ENCODE results near the gene PATJ.
"Not testable (repeated sequence)": the region's sequence is repeated elsewhere in the genome, so short reads cannot be mapped to it uniquely, and the experiment has no call there.

- not testable (repeated sequence) for TF ChIP-seq CTCF (IDR thresholded peaks at IDR 0.05; ENCODE audit: extremely low read depth in 1 of 2, insufficient read depth in 1 of 2, low read depth in 1 of 2, low read length in 2 of 2); POLR2A (IDR thresholded peaks at IDR 0.05; ENCODE audit: low read depth, low read length); EZH2 (IDR thresholded peaks at IDR 0.05; ENCODE audit: borderline replicate concordance, low read depth, low read length, severe bottlenecking); FOS (IDR thresholded peaks at IDR 0.05; ENCODE audit: borderline replicate concordance, insufficient read depth, low read length); MYC (IDR thresholded peaks at IDR 0.05; ENCODE audit: low read depth, low read length); POLR2AphosphoS5 (IDR thresholded peaks at IDR 0.05; ENCODE audit: insufficient read depth, low read depth, low read length); JUN (IDR thresholded peaks at IDR 0.05; ENCODE audit: borderline replicate concordance, insufficient read depth, insufficient read length, low read depth)
- TF ChIP-seq, protein P1, sequence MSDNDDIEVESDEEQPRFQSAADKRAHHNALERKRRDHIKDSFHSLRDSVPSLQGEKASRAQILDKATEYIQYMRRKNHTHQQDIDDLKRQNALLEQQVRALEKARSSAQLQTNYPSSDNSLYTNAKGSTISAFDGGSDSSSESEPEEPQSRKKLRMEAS (IDR thresholded peaks at IDR 0.05; ENCODE audit: insufficient read depth, insufficient read length): not testable (repeated sequence)
Measured at GRCh38 chr1:62180054-62180453, 437.8 kb downstream of the PATJ start.

Data from endothelial cell of umbilical vein (primary cell).